ENCODE measurements around the gene ALKBH1.

The ALKBH1 gene

GRCh38 chr14:77625360-77625759 is 82.5 kb downstream of the ALKBH1 start:
- Histone ChIP-seq H3K27me3 (ENCODE audit: insufficient read depth, low read length, poor library complexity) (no peaks in the 10 kb centered on the region), H3K27ac (ENCODE audit: low read length) (no peak overlapping the region), H2AFZ (ENCODE audit: low read depth, low read length) (no peak overlapping the region), H3K9me3 (ENCODE audit: insufficient read depth, low read length, severe bottlenecking) (peaks cover 3% of the 10 kb centered on the region), H4K20me1 (ENCODE audit: insufficient read depth, low read length) (no peaks in the 10 kb centered on the region), H3K4me1 (ENCODE audit: insufficient read depth, low read length) (no peaks in the 10 kb centered on the region), H3K9ac (ENCODE audit: low read depth, low read length) (no peak overlapping the region), H3K4me3 (ENCODE audit: low read depth in 1 of 2, low read length in 2 of 2) (no peak overlapping the region), H3K36me3 (ENCODE audit: insufficient read depth, low read length) (no peaks in the 10 kb centered on the region), H3K4me2 (ENCODE audit: insufficient read depth, low read length) (no peak overlapping the region), H3K79me2 (ENCODE audit: insufficient read depth, low read length) (no peaks in the 10 kb centered on the region)
- TF ChIP-seq EZH2 (IDR thresholded peaks at IDR 0.05; ENCODE audit: borderline replicate concordance, low read depth, low read length, severe bottlenecking) (no peak), CTCF (IDR thresholded peaks at IDR 0.05; ENCODE audit: borderline replicate concordance, extremely low read depth, low read length, poor library complexity, severe bottlenecking) (no peak)
- DNase-seq (no peak), ATAC-seq (ENCODE audit: insufficient read depth, low read depth) (no peak)

- Histone ChIP-seq H3K9ac (ENCODE audit: low read depth, low read length) (no peak overlapping the region), H3K36me3 (ENCODE audit: insufficient read depth, low read length) (no peaks in the 10 kb centered on the region), H3K79me2 (ENCODE audit: insufficient read depth, low read length) (no peaks in the 10 kb centered on the region), H3K4me2 (ENCODE audit: insufficient read depth, low read length) (no peak overlapping the region), H3K27me3 (ENCODE audit: insufficient read depth, low read length, poor library complexity) (no peaks in the 10 kb centered on the region), H4K20me1 (ENCODE audit: insufficient read depth, low read length) (no peaks in the 10 kb centered on the region), H3K4me1 (ENCODE audit: insufficient read depth, low read length) (no peaks in the 10 kb centered on the region), H3K4me3 (ENCODE audit: low read depth in 1 of 2, low read length in 2 of 2) (no peak overlapping the region), H3K9me3 (ENCODE audit: insufficient read depth, low read length, severe bottlenecking) (no peaks in the 10 kb centered on the region), H2AFZ (ENCODE audit: low read depth, low read length) (no peak overlapping the region), H3K27ac (ENCODE audit: low read length) (no peak overlapping the region)
- ATAC-seq (ENCODE audit: insufficient read depth, low read depth) (no peak), DNase-seq (no peak)
- TF ChIP-seq CTCF (IDR thresholded peaks at IDR 0.05; ENCODE audit: borderline replicate concordance, extremely low read depth, low read length, poor library complexity, severe bottlenecking), result no peak
- no peak for TF ChIP-seq EZH2 (IDR thresholded peaks at IDR 0.05; ENCODE audit: borderline replicate concordance, low read depth, low read length, severe bottlenecking)
Measured at GRCh38 chr14:77623201-77623600, 84.6 kb downstream of the ALKBH1 start.

Data from DND-41 (cell line).